Endothelial cell (in vitro differentiated cells): ENCODE data around the gene DCAF5. TPM values are rescaled to one million over a fixed set of nuclear protein-coding genes. Genes with fewer than 3 reads are reported as not detected.
A peak's percentile ranks its signal among the peaks of the same experiment; 100 is the strongest.

Source experiments
- DNase-seq: peaks from one replicate; pipeline ENCODE4 v3.0.0; 2021; ENCODE audit warnings: low spot score
- H3K27ac Mint-ChIP-seq: one replicate; pipeline ENCODE4 v1.8.0; 2021; ENCODE audit warnings: mixed read lengths, inconsistent platforms; ENCODE audit not compliant: unreplicated experiment
- H3K27me3 Mint-ChIP-seq: one replicate; pipeline ENCODE4 v1.8.0; 2021; ENCODE audit warnings: mild to moderate bottlenecking, moderate library complexity, mixed read lengths, inconsistent platforms; ENCODE audit not compliant: unreplicated experiment
- H3K36me3 Mint-ChIP-seq: one replicate; pipeline ENCODE4 v1.8.0; 2021; ENCODE audit warnings: mild to moderate bottlenecking, low read depth, mixed read lengths, inconsistent platforms; ENCODE audit not compliant: unreplicated experiment
- H3K4me1 Mint-ChIP-seq: one replicate; pipeline ENCODE4 v1.8.0; 2021; ENCODE audit warnings: mild to moderate bottlenecking, mixed read lengths, inconsistent platforms; ENCODE audit not compliant: unreplicated experiment
- H3K4me3 Mint-ChIP-seq: one replicate; pipeline ENCODE4 v1.8.0; 2021; ENCODE audit warnings: mild to moderate bottlenecking, mixed read lengths, inconsistent platforms; ENCODE audit not compliant: unreplicated experiment
- H3K9me3 Mint-ChIP-seq: one replicate; pipeline ENCODE4 v1.8.0; 2021; ENCODE audit warnings: mixed read lengths, inconsistent platforms; ENCODE audit not compliant: unreplicated experiment
- total RNA-seq: library from RNA; stranded (reverse); fragmentation: NEBNext Ultra II Directional; extraction: Animal tissue kit (Norgen Biotek cat#: 25700); gene quantifications from one replicate; pipeline ENCODE4 v1.2.1, GENCODE V29; 2021; ENCODE audit not compliant: unreplicated experiment
- TF ChIP-seq, protein P1 (sequence below): fragments of 200-600 bp; sonication (generic); IDR thresholded peaks from one replicate; pipeline ENCODE4 v1.5.0; 2021; ENCODE audit warnings: antibody characterized with exemption; ENCODE audit not compliant: unreplicated experiment

Gene DCAF5
- total RNA-seq, 1 donor from 2014 or later: 72.0 TPM

DNA sequence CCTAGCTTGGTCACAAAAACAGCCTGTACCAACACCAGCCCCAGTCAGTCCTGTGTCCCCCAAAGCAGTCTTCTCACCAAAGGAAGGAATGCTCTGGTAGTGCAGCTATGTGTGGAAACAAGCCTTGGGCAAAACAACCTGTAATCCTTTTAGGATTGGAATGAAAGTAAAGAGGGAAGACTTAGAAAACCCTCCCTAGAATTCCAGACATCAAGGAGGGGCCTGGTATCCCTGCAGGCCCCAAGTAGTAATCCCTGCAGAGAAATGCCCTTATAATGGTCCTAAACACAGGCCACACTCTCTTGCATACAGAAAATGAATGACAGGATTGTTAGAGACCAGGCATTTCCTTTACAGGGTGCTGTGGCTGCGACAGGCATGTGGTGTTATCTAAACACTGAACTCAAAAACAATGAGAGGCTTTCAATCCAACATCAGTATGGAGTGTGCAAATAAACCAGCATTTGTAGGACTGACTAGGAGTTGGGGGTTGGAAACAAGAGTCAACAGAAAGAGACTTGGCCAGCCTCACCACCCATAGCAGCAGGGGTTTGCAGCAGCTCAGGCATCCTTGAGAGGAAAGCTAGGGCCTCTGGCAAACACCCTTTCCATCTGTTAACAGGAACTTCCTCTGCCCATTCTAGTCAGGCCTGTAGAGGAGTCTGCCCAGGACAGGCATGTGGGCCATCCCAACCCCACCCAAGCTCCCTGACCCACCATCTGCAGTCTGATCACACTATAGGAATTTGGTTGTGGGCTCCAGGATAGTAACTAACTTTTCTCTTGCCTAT, 59.1 kb downstream of the DCAF5 start:
- H3K27ac Mint-ChIP-seq: peak overlapping the region; percentile 79
- H3K4me3 Mint-ChIP-seq: no peak overlapping the region
- H3K4me1 Mint-ChIP-seq: peaks cover 30% of the 10 kb centered on the region
- peaks cover 15% of the 10 kb centered on the region for H3K36me3 Mint-ChIP-seq
- no peaks in the 10 kb centered on the region for H3K27me3 Mint-ChIP-seq
- TF ChIP-seq, protein P1, sequence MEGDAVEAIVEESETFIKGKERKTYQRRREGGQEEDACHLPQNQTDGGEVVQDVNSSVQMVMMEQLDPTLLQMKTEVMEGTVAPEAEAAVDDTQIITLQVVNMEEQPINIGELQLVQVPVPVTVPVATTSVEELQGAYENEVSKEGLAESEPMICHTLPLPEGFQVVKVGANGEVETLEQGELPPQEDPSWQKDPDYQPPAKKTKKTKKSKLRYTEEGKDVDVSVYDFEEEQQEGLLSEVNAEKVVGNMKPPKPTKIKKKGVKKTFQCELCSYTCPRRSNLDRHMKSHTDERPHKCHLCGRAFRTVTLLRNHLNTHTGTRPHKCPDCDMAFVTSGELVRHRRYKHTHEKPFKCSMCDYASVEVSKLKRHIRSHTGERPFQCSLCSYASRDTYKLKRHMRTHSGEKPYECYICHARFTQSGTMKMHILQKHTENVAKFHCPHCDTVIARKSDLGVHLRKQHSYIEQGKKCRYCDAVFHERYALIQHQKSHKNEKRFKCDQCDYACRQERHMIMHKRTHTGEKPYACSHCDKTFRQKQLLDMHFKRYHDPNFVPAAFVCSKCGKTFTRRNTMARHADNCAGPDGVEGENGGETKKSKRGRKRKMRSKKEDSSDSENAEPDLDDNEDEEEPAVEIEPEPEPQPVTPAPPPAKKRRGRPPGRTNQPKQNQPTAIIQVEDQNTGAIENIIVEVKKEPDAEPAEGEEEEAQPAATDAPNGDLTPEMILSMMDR: no peak
- H3K9me3 Mint-ChIP-seq: no peaks in the 10 kb centered on the region
- peak; percentile 8 for DNase-seq

DNA sequence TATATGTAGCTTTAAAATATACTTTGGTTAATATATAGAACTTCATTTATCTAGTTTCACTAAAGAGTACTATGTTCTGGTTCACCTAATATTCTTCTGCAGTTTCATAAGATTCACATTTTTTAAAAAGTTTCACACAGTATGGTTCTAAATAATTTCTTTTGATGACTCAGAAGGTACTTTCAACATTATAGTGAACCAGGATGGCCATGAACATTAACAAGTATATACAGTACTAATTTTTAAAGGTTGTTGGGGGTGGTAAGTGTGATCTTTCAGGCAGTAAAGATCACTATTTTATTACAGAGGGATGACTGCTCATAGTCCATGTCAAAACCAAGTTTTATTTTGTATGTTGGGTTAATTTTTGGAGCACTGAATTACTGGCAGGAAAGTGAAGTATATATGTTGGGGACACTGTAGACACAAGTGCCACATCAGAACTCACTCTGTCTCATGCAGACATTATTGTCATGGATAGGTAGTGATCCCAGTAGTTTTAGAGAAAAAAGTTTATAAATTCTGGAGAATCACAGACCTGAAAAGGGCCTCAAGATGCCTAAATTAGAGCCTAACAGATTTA, 60.0 kb downstream of the DCAF5 start:
- H3K4me3 Mint-ChIP-seq: no peak overlapping the region
- no peaks in the 10 kb centered on the region for H3K27me3 Mint-ChIP-seq
- peaks cover 15% of the 10 kb centered on the region for H3K36me3 Mint-ChIP-seq
- TF ChIP-seq, protein P1: no peak
- peaks cover 37% of the 10 kb centered on the region for H3K4me1 Mint-ChIP-seq
- H3K9me3 Mint-ChIP-seq: no peaks in the 10 kb centered on the region
- no peak for DNase-seq
- peak overlapping the region; percentile 33 for H3K27ac Mint-ChIP-seq

DNA sequence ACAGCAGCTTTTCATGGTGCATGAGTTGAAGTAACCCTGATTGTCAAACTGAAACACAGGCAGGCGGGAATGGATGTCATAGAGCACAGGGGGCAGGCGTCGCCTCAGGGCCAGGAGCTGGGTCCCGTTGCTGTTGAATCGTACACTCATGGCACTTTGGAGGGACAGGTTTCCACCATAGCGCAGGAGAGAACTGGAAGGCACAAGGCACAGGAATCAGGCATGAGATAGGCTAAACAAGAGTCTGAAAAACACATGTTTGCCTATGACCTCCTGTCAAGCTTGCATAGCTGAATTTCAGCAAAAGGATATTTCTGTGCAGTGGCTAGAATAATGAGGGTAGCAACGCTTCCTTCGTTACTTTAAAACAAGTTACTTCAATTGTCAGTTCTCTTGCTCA, 61.2 kb downstream of the DCAF5 start:
- no peak overlapping the region for H3K4me3 Mint-ChIP-seq
- no peak for DNase-seq
- no peaks in the 10 kb centered on the region for H3K9me3 Mint-ChIP-seq
- TF ChIP-seq, protein P1: no peak
- no peaks in the 10 kb centered on the region for H3K27me3 Mint-ChIP-seq
- H3K27ac Mint-ChIP-seq: no peak overlapping the region
- peaks cover 24% of the 10 kb centered on the region for H3K36me3 Mint-ChIP-seq
- peaks cover 48% of the 10 kb centered on the region for H3K4me1 Mint-ChIP-seq

DNA sequence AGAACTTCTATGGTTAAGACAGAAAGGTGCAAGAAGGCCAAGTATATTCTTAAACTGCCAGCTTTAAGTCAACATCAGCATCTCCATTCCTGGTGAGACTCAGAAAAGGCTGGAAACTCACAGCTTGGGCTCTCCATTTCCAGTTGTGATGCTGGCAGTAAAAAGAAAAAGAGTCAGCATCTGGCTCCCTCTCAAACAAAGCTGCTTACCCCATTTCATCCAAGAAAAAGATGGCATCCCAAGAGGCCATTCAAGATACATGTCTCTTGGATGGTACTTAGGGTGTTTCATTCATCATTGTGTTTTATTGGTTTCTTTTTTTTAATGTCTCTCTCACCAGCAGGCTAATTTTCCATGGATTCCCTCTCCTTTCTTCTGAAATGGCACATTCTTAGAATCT, 61.9 kb downstream of the DCAF5 start:
- Mint-ChIP-seq H3K4me1 (peaks cover 48% of the 10 kb centered on the region), H3K4me3 (no peak overlapping the region), H3K9me3 (no peaks in the 10 kb centered on the region), H3K36me3 (peaks cover 26% of the 10 kb centered on the region), H3K27ac (no peak overlapping the region), H3K27me3 (peaks cover 1% of the 10 kb centered on the region)
- TF ChIP-seq, protein P1: no peak
- DNase-seq: no peak

DNA sequence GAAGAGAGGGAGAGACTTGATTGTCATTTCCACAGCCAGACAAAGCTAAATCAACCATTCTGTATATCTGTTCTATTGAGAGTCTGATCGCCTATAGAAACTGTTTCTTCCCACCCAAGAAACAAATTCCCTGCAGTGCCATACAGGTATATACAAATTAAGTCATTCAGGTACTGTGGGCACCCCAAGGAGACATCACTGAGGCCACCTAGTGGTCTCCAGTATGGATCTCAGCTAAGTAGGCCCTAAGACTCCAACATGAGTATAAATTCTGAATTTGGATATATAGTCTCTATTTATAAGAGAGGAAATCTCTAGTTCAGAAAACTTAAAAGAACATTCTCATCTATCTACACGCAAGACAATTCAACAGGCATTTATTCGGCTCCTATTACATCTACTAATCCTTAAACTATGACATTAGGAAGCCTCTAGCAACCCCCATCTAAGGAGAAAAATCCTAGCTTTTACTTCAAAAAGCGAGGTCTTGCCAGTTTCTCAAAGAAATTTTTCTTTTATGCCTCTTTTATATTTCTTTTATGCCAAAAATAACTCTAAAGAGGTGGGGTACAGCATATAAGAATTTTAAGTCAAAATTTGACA, 62.6 kb downstream of the DCAF5 start:
- peak; percentile 15 for DNase-seq
- Mint-ChIP-seq H3K27me3 (peaks cover 1% of the 10 kb centered on the region), H3K4me3 (no peak overlapping the region), H3K4me1 (peaks cover 43% of the 10 kb centered on the region), H3K36me3 (peaks cover 26% of the 10 kb centered on the region), H3K27ac (no peak overlapping the region), H3K9me3 (no peaks in the 10 kb centered on the region)
- TF ChIP-seq, protein P1: peak; percentile 64
